HG03571 (cell line): Measurements from ENCODE around the gene TMEM179.

ENCODE experiments used
- ATAC-seq: cut with Tn5 transposase; IDR thresholded peaks from one replicate; pipeline ENCODE4 v1.9.1; 2021; ENCODE audit not compliant: unreplicated experiment

Gene TMEM179

GRCh38 chr14:104547310-104547997, 57.1 kb downstream of the TMEM179 start:
- ATAC-seq = no peak

GRCh38 chr14:104546591-104547309, 57.8 kb downstream of the TMEM179 start:
- ATAC-seq = no peak

GRCh38 chr14:104545942-104546501, 58.5 kb downstream of the TMEM179 start:
- no peak for ATAC-seq

GRCh38 chr14:104545151-104545941, 59.2 kb downstream of the TMEM179 start:
- no peak for ATAC-seq

GRCh38 chr14:104544362-104544961, 60.1 kb downstream of the TMEM179 start:
- ATAC-seq = no peak

- no peak for ATAC-seq
Observed at GRCh38 chr14:104542871-104543830, 61.4 kb downstream of the TMEM179 start.

- no peak for ATAC-seq
Observed at GRCh38 chr14:104541905-104542465, 62.6 kb downstream of the TMEM179 start.
